ENCODE data around the gene PPM1H. TPM values are rescaled to one million over a fixed set of nuclear protein-coding genes. Genes with fewer than 3 reads are reported as not detected.

The PPM1H gene
- total RNA-seq, 1 donor from 2014 or later: 31.0 TPM

GRCh38 chr12:62737615-62738014, 197.3 kb downstream of the PPM1H start:
- Mint-ChIP-seq H3K4me1 (ENCODE audit: unreplicated experiment) (peaks cover 56% of the 10 kb centered on the region), H3K27ac (no peak overlapping the region), H3K4me3 (no peak overlapping the region), H3K36me3 (peaks cover 22% of the 10 kb centered on the region), H3K9me3 (no peaks in the 10 kb centered on the region), H3K27me3 (no peaks in the 10 kb centered on the region)
- TF ChIP-seq CTCF (conservative IDR thresholded peaks at IDR 0.05): no peak
- DNase-seq (ENCODE audit: extremely low spot score, unreplicated experiment): no peak

GRCh38 chr12:62737188-62737587, 197.8 kb downstream of the PPM1H start:
- H3K27ac Mint-ChIP-seq: no peak overlapping the region
- no peak for DNase-seq (ENCODE audit: extremely low spot score, unreplicated experiment)
- TF ChIP-seq CTCF (conservative IDR thresholded peaks at IDR 0.05): no peak
- peaks cover 54% of the 10 kb centered on the region for H3K4me1 Mint-ChIP-seq (ENCODE audit: unreplicated experiment)
- no peaks in the 10 kb centered on the region for H3K27me3 Mint-ChIP-seq
- H3K9me3 Mint-ChIP-seq: no peaks in the 10 kb centered on the region
- H3K4me3 Mint-ChIP-seq: no peak overlapping the region
- H3K36me3 Mint-ChIP-seq: peaks cover 21% of the 10 kb centered on the region

- Mint-ChIP-seq H3K4me1 (ENCODE audit: unreplicated experiment) (peaks cover 56% of the 10 kb centered on the region), H3K9me3 (no peaks in the 10 kb centered on the region), H3K4me3 (no peak overlapping the region), H3K36me3 (peaks cover 21% of the 10 kb centered on the region), H3K27ac (no peak overlapping the region), H3K27me3 (no peaks in the 10 kb centered on the region)
- TF ChIP-seq CTCF (conservative IDR thresholded peaks at IDR 0.05): no peak
- no peak for DNase-seq (ENCODE audit: extremely low spot score, unreplicated experiment)
Observed at GRCh38 chr12:62736596-62736995, 198.4 kb downstream of the PPM1H start.

- H3K27ac Mint-ChIP-seq: peak overlapping the region; percentile 92
- peaks cover 25% of the 10 kb centered on the region for H3K36me3 Mint-ChIP-seq
- DNase-seq (ENCODE audit: extremely low spot score, unreplicated experiment): no peak
- H3K27me3 Mint-ChIP-seq: no peaks in the 10 kb centered on the region
- peak overlapping the region; percentile 41 for H3K4me3 Mint-ChIP-seq
- TF ChIP-seq CTCF (conservative IDR thresholded peaks at IDR 0.05): no peak
- H3K4me1 Mint-ChIP-seq (ENCODE audit: unreplicated experiment): peaks cover 56% of the 10 kb centered on the region
- H3K9me3 Mint-ChIP-seq: no peaks in the 10 kb centered on the region
Observed at GRCh38 chr12:62732861-62733427, 202.0 kb downstream of the PPM1H start.

GRCh38 chr12:62731055-62731820, 203.7 kb downstream of the PPM1H start:
- Mint-ChIP-seq H3K36me3 (peaks cover 20% of the 10 kb centered on the region), H3K4me3 (peak overlapping the region; percentile 69), H3K9me3 (no peaks in the 10 kb centered on the region), H3K4me1 (ENCODE audit: unreplicated experiment) (peaks cover 47% of the 10 kb centered on the region), H3K27me3 (no peaks in the 10 kb centered on the region), H3K27ac (peak overlapping the region; percentile 92)
- TF ChIP-seq CTCF (conservative IDR thresholded peaks at IDR 0.05): no peak
- no peak for DNase-seq (ENCODE audit: extremely low spot score, unreplicated experiment)
